Subcutaneous abdominal adipose tissue (tissue), 5 donors: ENCODE results near the gene WDR18.

Experiments used
- H3K27ac ChIP-seq: one replicate; pipeline ENCODE4 v1.7.0; 2013; ENCODE audit warnings: low read depth, mild to moderate bottlenecking, inconsistent platforms, low read length, moderate library complexity
- H3K27me3 ChIP-seq, 5 donors: one replicate each; pipeline ENCODE4 v1.7.0; 2013; ENCODE audit warnings: low read length in 5 of 5, inconsistent platforms in 1 of 5; ENCODE audit not compliant: control insufficient read depth in 5 of 5, insufficient read depth in 4 of 5
- H3K36me3 ChIP-seq, 5 donors: one replicate each; pipeline ENCODE4 v1.7.0; 2013; ENCODE audit warnings: low read length in 5 of 5; ENCODE audit not compliant: control insufficient read depth in 5 of 5, insufficient read depth in 5 of 5
- H3K4me1 ChIP-seq, 5 donors: one replicate each; pipeline ENCODE4 v1.7.0; 2013; ENCODE audit warnings: low read length in 5 of 5, mild to moderate bottlenecking in 3 of 5, moderate library complexity in 1 of 5; ENCODE audit not compliant: control insufficient read depth in 5 of 5, insufficient read depth in 5 of 5
- H3K4me3 ChIP-seq, 5 donors: one replicate each; pipeline ENCODE4 v1.7.0; 2013; ENCODE audit warnings: low read length in 5 of 5, low read depth in 1 of 5
- H3K9ac ChIP-seq, 5 donors: one replicate each; pipeline ENCODE4 v1.7.0; 2013; ENCODE audit warnings: low read length in 5 of 5, mild to moderate bottlenecking in 4 of 5, moderate library complexity in 3 of 5
- H3K9me3 ChIP-seq, 5 donors: one replicate each; pipeline ENCODE4 v1.7.0; 2013; ENCODE audit warnings: low read length in 5 of 5; ENCODE audit not compliant: control insufficient read depth in 5 of 5
- donor health status: healthy.
- donor health status: healthy.
- donor health status: healthy.
- donor health status: healthy.
- donor health status: healthy.

Gene WDR18

DNA sequence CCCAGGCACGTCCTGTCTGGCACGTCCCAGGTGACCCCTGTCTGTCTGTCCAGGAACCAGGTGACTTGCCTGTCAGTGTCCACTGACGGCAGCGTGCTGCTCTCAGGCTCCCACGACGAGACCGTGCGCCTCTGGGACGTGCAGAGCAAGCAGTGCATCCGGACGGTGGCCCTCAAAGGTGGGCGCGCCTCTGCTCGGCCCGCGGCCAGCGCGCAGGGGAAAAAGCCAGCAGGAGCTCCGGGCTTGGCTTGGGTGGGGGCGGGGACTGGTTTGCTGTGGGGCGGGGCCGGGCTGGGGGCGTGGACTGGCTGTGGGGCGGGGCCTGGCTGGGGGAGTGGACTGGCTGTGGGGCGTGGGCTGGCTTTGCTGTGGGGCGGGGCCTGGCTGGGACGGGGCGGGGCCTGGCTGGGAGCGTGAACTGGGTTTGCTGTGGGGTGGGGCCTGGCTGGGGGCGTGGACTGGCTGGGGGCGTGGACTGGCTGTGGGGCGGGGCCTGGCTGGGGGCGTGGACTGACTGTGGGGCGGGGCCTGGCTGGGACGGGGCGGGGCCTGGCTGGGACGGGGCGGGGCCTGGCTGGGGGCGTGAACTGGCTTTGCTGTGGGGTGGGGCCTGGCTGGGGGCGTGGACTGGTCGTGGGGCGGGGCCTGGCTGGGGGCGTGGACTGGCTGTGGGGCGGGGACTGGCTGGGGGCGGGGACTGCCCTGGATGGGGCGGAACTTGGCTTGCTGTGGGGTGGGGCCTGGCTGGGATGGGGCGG is 7.2 kb downstream of the WDR18 start:
- H3K27me3 ChIP-seq = peaks cover 5 to 11% (median 8%) of the 10 kb centered on the region in 5 donors
- no peak overlapping the region for H3K4me3 ChIP-seq
- H3K4me1 ChIP-seq = peaks cover 0 to 60% (median 31%) of the 10 kb centered on the region in 5 donors
- no peaks in the 10 kb centered on the region for H3K9me3 ChIP-seq
- H3K36me3 ChIP-seq = peaks cover 0 to 62% (median 37%) of the 10 kb centered on the region in 5 donors
- no peak overlapping the region for H3K27ac ChIP-seq
- no peak overlapping the region for H3K9ac ChIP-seq

DNA sequence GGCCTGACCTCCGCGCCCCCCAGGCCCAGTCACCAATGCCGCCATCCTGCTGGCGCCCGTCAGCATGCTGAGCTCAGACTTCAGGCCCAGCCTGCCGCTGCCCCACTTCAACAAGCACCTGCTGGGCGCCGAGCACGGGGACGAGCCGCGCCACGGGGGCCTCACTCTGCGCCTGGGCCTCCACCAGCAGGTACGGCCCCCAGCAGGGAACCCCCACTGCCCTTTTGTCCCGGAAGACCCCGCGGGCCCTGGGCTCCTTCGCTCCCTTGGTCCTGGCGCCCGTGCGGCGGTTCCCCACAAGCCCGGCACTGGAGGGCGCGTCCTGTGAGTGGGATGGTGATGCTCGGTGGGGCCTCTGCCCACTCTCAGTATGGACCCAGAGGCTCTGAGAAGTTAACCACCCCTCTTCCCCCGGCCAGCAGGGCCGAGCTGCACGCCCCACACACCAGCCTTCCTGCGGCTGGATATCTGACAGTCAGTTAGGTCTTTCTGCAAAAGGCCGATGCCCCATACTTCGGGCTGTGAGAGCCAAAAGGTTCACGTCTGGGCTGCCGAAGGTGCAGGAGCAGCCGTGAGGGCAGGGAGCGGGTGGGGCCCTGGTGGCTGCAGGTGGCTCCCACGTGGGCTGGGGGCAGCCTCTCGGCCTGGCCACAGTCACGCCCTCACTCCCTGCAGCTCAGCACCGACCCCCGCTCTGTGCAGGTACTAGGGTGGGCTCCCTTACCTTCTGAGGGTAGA is 8.0 kb downstream of the WDR18 start:
- Histone ChIP-seq H3K36me3 (peaks cover 0 to 54% (median 31%) of the 10 kb centered on the region in 5 donors), H3K9me3 (no peaks in the 10 kb centered on the region), H3K4me3 (no peak overlapping the region), H3K27me3 (peaks cover 6 to 16% (median 9%) of the 10 kb centered on the region in 5 donors), H3K4me1 (peaks cover 0 to 62% (median 34%) of the 10 kb centered on the region in 5 donors), H3K27ac (peak overlapping the region; percentile 26), H3K9ac (no peak overlapping the region)

DNA sequence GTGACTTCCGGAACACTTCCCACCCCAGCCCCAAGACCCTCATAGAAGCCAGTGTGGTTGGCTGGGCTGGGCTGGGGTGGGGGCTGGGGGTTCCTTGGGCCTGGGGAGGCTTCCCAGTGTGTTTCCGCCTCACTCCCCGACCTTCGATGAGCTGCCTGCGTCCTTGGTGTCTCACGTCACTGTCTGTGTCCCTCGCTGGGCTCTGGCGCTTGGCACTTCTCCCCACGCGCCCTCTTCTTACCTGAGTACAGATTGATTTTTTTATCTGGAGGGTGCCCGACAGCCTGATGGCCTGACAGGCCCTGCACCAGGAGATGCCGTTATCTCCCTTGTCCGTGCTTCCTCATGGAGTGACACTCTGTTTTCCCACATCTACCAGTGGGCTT is 8.5 kb downstream of the WDR18 start:
- Histone ChIP-seq H3K36me3 (peaks cover 0 to 49% (median 27%) of the 10 kb centered on the region in 5 donors), H3K9me3 (no peaks in the 10 kb centered on the region)

GRCh38 chr19:993361-993830 is 9.3 kb downstream of the WDR18 start:
- H3K27ac ChIP-seq = peak overlapping the region; percentile 26
- H3K9me3 ChIP-seq = no peaks in the 10 kb centered on the region
- H3K4me3 ChIP-seq = no peak overlapping the region
- peak overlapping the region in 1 of 5 donors; percentile 54 for H3K9ac ChIP-seq
- peaks cover 0 to 44% (median 22%) of the 10 kb centered on the region in 5 donors for H3K36me3 ChIP-seq
- peaks cover 0 to 62% (median 34%) of the 10 kb centered on the region in 5 donors for H3K4me1 ChIP-seq
- H3K27me3 ChIP-seq = peaks cover 13 to 22% (median 20%) of the 10 kb centered on the region in 5 donors

More for the DNA sequence above, 8.5 kb downstream of the WDR18 start:
- Histone ChIP-seq H3K4me1 (peaks cover 0 to 62% (median 34%) of the 10 kb centered on the region in 5 donors), H3K4me3 (no peak overlapping the region), H3K27ac (peak overlapping the region; percentile 26), H3K27me3 (peaks cover 9 to 19% (median 15%) of the 10 kb centered on the region in 5 donors), H3K9ac (peak overlapping the region in 1 of 5 donors; percentile 30)

- peaks cover 0 to 40% (median 18%) of the 10 kb centered on the region in 5 donors for H3K36me3 ChIP-seq
Measured at GRCh38 chr19:993831-994393, 9.8 kb downstream of the WDR18 start.

DNA sequence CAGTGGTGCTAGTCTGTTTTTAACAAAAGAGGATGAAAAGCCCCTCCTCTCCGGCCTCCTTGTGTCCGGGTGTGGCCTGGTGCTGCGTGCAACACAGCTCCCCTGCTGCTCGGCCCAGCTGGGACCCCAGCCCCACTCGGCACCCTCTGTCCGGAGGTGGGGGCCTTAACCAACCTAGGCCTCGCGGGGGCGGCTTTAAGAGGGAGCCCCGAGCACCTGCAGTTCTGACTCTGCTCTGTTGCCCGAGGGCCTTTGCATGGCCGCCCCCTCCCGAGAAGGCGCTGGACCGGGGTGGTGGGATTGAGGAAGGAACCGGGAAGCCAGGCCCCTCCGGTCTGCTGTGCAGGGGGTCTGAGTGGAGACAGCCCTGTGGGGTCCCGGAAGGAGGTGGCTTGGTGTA is 10.4 kb downstream of the WDR18 start:
- Histone ChIP-seq H3K4me3 (no peak overlapping the region), H3K27me3 (peaks cover 22 to 31% (median 29%) of the 10 kb centered on the region in 5 donors), H3K27ac (no peak overlapping the region), H3K9me3 (no peaks in the 10 kb centered on the region), H3K36me3 (peaks cover 0 to 36% (median 15%) of the 10 kb centered on the region in 5 donors), H3K9ac (no peak overlapping the region), H3K4me1 (peaks cover 0 to 62% (median 34%) of the 10 kb centered on the region in 5 donors)

More at GRCh38 chr19:993831-994393, 9.8 kb downstream of the WDR18 start:
- H3K4me1 ChIP-seq = peaks cover 0 to 62% (median 34%) of the 10 kb centered on the region in 5 donors
- no peak overlapping the region for H3K4me3 ChIP-seq
- H3K9me3 ChIP-seq = no peaks in the 10 kb centered on the region
- H3K27ac ChIP-seq = peak overlapping the region; percentile 26
- no peak overlapping the region for H3K9ac ChIP-seq
- peaks cover 16 to 25% (median 23%) of the 10 kb centered on the region in 5 donors for H3K27me3 ChIP-seq

DNA sequence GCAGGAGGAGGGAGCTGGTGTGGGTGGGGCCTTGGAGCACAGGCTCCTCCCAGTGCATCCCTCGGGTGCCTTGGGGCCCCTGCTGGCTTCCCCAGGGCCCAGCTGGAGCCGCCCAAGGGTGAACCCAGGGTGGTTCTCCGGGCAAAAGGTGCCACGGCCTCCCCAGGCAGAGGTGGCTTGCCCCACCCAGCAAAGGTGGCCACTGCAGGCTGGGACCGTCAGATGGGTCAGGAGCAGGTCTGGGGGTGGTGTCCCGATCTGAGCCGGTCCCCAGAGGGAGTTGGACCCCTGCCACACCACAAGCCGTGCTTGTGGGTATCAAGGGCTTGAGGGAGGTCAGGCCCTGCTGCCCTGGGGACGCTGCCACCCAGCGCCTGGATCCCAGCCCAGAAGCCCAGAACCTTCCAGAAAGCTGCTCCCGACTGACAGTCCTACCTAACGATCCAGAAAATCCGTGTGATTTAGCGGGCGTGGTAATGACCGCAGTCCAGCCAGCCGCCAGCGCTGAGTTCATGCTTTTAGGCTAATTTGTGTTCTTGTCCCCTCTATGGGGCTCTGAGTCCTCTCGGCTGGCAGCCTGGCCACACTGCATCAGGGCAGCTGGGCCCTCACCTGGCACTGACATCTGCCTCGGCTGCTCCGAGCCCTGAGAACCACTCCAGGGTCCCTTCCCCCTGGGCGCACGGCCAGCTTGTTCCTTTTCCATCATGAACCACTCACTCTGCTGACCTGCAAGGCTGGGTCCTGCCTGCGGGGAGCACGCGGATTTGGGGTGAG is 11.1 kb downstream of the WDR18 start:
- H3K27ac ChIP-seq = no peak overlapping the region
- H3K36me3 ChIP-seq = peaks cover 0 to 29% (median 12%) of the 10 kb centered on the region in 5 donors
- no peak overlapping the region for H3K9ac ChIP-seq
- H3K9me3 ChIP-seq = no peaks in the 10 kb centered on the region
- no peak overlapping the region for H3K4me3 ChIP-seq
- H3K4me1 ChIP-seq = peaks cover 0 to 57% (median 34%) of the 10 kb centered on the region in 5 donors
- peaks cover 23 to 31% (median 31%) of the 10 kb centered on the region in 5 donors for H3K27me3 ChIP-seq

DNA sequence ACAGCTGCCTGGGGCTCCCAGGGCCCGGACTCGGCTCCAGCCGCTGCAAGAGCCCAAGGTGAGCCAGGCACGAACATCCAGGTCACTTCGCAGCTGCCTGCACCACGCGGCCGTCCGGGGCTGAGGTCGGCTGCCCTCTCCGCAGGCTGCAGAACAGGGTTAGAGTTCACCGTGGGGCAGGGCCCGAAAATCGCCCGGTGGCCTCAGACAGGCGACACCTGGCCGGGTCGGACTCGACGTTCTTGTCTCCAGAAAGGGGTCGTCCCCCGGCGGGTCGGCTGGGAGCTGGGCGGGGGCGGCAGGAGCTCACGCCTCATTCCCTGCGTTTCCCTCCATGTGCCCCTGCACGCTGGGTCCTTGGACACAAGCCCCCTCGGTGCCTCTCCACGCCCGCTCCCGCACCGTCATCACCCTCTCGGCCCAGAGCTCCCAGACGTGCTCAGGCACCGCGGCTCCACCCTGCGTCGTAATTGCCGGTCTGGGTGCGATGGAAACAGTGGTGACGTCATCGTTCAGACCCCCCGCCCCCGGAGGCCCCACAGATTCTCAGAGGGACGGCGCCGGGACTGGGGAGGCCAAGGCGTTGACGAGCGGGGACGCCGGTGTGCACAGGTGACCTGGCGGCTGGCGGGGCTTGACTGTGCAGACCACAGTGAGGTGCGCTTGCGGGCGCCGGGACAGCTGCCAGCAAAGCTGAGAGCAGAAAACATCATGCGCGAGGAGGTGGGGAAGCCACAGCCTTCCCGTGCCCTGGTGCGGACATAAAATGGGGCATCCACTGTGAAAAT is 12.1 kb downstream of the WDR18 start:
- Histone ChIP-seq H3K27ac (no peak overlapping the region), H3K4me1 (peaks cover 0 to 52% (median 40%) of the 10 kb centered on the region in 5 donors), H3K36me3 (peaks cover 0 to 20% (median 4%) of the 10 kb centered on the region in 5 donors), H3K9ac (no peak overlapping the region), H3K4me3 (peak overlapping the region in 1 of 5 donors; percentile 11), H3K27me3 (peaks cover 29 to 39% (median 35%) of the 10 kb centered on the region in 5 donors), H3K9me3 (no peaks in the 10 kb centered on the region)
